SIG-M5 (cell line): Measurements from ENCODE around the gene MS4A8.

ENCODE experiments used
- DNase-seq: peaks from one replicate; lab custom pipeline; 2025; lab: John Stamatoyannopoulos, UW

MS4A8 gene

DNA sequence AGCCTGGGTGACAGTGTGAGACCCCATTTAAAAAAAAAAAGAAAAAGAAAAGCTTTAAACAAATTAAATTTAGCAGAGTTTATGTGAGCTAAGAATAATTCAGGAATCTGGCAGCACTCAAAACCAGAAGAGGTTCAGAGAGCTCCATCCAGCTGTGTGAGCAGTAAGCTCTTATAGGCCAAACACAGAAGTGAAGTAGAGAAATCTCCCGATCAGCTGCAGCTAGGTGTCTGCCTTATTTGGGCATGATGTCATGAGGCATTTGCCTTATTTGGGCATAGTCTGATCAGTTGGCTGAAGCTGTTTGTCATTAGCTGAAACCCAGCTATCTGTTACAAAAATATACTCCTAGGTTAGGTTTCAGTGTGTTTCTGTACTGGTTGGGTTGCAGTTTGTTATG is 65.5 kb downstream of the MS4A8 start:
- no peak for DNase-seq

DNA sequence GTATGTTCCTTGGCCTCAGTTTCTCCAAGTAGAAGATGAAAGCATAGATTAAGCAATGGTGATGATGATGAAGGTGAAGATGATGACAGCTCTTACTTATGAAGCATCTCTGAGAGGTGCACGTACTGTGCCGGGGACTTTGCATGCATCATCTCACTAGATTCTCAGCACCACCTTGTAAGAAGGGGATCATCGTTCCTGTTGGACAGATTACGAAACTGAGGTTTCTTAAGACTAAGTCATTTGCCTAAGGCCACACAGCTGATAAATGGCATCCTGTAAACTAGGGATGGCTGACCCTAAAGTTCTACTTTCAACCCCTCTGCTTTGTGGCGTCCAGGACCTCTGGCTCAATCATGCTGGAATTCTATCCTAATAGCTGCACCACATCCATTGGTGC is 65.9 kb downstream of the MS4A8 start:
- DNase-seq, result no peak
